CD4-positive, alpha-beta T cell treated with Interleukin-12 subunit alpha and Interleukin-12 subunit beta, for 1 hour (primary cell): ENCODE results near the gene GAPDHS.

Experiments used
- DNase-seq: peaks from one replicate; pipeline ENCODE4 v3.0.0-alpha.2; 2020

Gene GAPDHS

DNA sequence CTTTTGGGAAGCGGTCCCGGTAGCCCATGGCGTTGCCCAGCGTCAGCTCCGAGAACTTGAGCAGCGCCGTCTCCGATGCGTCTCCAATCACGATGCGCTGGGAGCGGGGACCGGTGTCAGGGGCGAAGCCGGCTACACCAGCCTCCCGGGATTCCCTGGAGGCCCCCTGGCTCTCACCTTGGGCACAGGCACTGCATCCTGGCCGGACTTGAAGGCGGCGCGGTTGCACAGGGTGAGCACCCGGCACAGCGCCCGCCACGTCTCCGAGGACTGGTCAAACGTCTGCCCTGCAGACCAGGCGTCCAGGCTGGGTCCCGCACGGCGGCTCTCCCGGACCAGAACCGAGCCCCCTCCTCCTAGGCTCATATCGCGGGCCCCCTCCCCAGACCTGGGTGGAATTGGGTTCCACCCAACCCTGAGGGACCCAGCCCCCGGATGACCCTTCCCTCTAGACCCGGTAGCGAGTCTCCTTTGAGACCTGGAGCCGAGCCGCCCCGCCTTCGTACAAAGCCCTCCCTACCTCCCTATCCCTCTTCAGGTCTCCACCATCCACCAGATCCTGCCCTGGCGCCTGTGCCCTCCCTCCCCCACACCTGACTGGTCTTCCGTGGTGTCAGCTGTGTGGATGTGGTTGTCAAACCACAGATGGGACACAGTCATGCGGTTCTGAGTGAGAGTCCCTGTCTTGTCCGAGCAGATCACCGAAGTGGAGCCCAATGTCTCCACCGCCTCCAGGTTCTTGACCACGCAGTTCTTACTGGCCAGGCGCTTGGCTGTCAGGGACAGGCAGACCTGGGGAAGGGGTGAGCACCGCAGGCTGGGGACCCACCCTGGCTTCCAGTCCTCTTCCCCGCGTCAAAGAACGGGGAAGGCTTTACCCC, 25.4 kb downstream of the GAPDHS start:
- no peak for DNase-seq

DNA sequence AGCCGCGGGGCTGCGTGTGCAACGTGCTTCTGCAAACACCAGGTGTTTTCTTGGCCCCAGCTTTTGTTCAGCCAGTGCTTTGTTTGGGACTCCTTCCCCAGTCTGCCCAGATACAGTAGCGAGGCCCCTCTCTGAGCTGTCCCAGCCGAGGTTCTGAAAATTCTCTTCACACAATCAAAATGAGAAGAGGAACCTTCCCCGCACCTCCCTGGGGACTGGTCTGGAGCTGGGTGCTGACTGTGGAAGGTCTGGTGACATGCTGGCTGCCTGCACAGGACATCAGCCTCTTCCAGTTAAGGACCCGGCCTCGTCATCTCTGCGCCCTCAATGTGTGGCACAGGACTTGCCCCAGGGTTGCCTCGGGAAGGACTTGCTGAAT, 26.0 kb downstream of the GAPDHS start:
- DNase-seq: no peak

DNA sequence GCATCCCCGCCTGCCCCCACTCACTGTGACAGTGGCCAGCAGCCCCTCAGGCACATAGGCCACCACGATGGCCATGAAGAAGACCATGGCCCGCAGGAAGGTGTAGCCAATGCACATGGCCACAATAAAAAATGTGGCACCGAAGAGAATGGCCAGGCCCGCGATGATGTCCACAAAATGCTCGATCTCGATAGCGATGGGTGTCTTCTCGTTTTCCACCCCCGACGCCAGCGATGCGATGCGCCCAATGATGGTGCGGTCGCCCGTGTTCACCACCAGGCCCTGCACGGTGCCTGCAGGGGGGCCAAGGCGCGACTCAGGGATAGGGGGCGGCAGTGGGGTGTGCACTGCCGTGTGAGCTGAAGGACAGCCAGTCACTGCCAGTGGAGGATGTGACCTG, 26.5 kb downstream of the GAPDHS start:
- no peak for DNase-seq

DNA sequence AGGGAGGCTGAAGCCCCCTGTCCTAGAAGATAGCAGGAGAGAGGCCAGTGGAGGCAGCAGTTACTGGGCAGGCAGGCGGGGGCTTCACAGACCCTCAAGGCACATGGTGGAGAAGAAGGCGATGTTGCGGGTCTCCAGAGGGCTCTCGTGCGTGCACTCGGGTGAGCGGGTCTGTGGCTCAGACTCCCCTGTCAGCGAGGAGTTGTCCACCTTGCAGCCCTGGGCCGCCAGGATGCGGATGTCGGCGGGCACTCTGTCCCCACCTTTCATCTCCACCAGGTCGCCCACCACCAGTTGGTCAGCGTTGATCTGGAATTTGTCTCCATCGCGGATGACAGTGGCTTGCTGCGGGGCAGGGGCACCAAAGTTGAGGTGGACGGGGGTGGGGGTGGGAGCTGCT, 27.0 kb downstream of the GAPDHS start:
- no peak for DNase-seq

DNA sequence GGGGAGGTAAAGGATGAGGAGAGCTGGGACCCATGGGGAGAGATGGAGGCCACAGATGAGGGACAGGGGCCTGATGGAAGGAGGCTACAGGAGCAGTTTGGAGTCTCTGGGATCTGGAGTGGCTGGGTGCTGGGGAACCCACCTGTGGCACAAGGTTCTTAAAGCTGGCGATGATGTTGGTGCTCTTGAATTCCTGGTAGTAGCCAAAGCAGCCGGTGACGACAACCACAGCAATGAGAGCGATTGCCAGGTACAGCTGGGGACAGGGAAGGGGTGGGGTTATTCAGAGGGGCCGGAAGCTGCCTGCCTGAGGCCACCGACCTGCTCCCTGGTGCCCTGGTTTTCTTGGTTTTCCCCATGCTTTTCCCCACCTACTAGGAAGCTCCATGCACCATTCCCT, 27.4 kb downstream of the GAPDHS start:
- DNase-seq: no peak

DNA sequence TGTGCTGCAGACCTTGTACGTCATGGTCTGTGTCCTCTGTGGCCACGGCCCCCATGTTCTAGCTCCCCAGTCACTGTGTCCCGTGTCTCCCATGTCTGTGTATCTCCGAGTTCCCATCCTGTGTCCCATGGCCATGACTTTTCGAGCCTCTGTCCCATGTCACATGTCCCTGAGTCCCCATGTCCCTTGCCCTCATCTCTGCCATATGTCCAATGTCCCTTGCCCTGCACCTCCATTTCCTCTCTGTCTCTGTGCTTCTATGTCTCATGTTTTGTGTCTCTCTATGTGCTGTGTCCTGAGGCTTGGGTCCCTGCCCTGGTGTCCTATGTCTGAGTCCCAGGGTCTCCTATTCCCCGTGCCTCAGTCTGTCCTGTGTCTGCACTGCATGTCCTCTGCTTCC, 28.2 kb downstream of the GAPDHS start:
- DNase-seq: no peak

DNA sequence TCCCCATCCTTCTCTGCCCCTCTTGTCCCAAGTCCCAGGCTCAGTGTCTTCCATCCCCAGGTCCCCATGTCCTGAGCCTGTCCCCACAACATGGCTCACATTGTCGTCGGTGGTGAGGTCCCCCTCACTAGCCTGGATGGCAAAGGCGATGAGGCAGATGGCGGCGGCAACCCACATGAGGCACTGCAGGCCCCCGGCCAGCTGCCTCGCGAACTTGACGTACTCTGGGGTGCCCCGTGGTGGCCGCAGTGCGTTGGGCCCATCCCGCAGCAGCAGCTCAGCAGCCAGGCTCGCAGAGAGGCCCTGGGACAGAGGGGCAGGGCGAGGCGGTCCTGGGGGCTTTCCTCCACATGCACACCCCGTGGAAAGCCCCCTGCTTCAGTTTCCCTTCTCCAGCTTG, 29.1 kb downstream of the GAPDHS start:
- no peak for DNase-seq

DNA sequence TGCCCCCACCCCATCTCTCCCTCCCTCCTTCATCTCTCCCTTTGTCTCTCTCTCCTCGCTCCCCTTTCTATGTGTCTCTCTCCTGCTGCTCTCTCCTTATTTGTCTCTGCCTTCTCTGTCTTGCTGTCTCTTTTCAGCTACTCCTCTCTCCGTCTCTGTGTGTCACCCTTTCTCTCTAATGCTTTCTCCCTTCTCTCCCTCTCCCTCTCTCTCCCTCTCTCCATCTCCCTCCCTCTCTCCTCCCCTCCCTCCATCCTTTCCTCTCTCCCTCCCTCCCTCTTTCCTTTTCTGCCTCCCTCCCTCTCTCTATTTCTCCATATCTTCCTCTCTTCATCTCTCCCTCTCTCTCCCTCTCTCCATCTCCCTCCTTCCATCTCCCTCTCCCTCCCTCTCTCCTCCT, 29.5 kb downstream of the GAPDHS start:
- DNase-seq: no peak

DNA sequence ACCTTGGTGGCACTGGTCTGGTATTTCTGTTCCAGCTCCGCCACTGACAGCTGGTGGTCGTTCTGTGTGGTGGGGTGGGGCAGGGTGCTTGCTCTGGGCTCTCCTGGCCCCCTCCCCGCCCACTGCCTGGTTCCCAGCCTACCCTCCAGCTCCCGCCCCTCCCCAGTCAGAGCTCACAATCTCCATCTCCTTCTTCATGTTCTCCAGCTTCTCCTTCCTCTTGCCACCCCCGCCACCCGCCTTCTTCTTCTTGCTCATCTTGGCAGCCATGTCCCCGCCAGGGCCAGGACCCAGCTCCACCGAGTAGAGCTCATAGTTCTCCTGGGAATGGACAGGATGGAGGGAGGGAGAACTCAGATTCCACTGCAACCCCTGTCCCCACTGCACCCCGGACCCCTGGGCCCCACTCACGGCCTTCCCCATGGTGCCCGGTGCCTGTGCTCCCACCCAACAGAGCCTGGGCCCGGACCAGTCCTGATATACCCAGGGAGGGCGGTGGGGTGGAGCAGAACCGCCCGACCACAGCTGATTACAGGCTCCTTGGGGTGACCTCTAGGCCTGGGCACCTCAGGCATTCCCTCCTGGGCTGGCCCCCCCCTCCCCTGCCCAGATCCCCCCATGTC, 30.1 kb downstream of the GAPDHS start, which contains the start of gene ATP4A:
ATP4A (minus strand) TSS at position 452 of the 623 bp plus-strand sequence; CDS start at position 423, 29 bp downstream.
- no peak for DNase-seq

DNA sequence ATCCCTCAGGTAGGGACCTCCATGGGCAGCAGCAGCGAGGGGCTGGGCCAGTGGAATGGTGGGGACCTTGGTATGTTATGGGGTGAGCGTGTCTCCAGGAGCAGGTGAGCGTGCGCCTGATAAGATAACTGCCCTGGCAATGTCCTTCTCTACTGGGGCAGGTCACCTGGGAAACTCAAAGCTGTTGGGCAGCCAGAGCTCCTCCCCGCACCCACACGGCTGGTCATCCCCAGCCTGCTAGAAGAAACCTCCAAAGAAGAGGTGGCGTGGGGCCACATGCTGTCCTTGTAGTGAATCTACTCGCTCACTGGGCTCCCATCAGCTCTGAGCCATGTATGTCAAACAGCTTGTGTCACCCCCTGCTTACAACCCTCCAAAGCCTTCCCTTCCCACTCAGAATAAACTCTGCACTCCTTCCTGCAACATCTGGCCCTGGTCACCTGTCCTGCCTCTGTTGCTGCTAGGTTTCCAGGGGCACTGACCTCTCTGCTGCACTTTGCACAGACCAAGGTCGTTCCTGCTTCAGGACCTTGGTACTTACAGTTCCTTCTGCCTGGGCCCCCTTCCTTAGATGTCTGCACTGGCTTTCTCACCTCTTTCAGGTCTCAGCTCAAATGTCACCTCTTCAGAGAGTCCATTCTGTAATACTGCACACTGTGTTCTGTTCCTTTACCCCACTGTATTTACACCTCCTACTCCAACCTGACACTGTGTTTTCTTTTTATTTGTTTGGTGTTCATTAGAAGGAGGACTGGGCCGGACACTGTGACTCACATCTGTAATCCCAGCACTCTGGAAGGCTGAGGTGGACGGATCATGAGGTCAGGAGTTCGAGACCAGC, 32.0 kb downstream of the GAPDHS start:
- DNase-seq: no peak

DNA sequence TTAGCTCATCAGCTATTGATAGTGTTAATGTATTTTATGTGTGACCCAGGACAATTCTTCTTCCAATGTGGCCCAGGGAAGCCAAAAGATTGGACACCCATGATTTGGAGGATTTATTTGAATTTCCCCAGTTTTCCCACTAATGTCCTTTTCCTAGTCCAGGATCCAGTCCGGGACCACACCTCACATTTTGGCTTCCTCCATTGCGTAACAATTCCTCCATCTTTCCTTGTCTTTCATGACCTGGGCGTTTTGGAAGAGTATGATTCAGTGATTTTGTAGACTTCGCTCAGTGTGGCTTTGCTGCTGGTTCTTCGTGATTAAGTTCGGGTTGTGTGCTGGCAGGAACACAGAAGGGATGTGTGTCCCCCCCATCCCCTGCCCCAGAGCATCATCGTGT, 33.5 kb downstream of the GAPDHS start:
- no peak for DNase-seq

DNA sequence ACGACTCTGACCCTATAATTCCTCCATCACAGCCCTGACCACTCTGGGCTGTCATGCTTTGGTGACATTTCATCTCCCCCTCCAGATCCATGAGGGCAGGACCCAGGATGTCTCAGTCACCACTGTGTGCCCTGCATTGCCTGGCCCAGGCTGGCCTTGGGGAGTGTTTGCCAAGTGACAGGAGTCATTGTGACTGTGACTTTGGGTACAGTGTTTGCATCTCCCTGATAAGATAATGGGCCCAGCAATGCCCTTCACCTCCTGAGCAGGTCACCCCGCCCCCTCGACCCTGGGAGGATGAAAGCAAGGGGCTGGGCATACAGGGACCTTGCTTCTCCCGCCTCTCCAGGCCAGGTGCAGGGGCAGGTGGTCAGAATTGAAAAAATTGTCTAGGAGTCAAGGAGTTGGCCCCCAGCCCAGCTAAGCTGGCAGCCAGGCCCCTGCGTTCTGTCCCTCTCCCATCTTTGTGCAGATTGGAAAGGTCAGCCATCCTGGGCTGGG, 36.1 kb downstream of the GAPDHS start:
- DNase-seq: no peak

DNA sequence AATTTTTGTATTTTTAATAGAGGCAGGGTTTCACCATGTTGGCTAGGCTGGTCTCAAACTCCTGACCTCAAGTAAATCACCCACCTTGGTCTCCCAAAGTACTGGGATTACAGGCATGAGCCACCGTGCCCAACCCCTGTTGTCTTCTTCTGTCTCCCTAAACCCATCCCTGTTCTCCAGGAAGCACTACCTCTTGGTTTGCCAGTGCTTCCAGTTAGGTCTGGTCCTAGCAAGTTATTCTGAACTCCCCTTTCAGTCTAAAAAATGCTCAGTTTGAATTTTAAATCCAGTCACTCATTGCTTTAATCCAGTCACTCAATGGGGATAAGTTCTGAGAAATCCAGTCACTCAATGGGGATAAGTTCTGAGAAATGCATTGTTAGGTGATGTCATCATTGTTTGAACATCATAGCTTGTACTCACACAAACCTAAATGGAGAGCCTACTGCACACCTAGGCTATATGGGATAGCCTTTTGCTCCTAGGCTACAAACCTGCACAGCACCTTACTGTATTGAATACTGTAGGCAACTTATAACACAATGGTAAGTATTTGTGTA, 38.2 kb downstream of the GAPDHS start:
- no peak for DNase-seq

DNA sequence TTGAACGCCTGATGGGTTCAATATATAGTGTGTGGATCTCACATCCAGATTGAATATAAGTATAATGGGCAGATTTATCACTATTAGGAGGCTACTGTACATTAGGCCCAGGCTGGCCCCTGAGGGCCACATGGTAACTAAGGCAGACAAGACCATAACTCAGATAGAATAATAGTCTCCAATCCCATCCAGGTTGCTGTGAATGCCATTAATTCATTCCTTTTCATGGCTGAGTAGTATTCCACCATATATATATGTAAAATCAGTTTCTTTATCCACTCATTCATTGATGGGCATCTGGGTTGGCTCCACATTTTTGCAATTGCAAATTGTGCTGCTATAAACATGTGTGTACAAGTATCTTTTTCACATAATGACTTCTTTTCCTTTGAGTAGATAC, 44.7 kb downstream of the GAPDHS start:
- no peak for DNase-seq

DNA sequence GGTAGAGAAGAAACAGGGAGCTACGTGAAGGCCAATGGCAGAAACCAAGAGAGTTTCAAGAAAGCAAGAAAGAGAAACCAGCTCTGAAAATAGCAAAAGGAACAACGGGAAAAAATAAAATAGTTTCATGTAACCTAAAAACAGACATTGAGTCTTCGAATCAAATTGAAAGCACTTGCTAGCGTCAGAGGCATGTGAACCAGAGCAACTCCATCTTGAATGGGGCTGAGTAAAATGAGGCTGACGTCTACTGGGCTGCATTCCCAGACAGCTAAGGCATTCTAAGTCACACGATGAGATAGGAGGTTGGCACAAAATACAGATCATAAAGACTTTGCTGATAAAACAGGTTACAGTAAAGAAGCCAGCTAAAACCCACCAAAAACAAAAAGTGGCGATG, 45.5 kb downstream of the GAPDHS start:
- no peak for DNase-seq

DNA sequence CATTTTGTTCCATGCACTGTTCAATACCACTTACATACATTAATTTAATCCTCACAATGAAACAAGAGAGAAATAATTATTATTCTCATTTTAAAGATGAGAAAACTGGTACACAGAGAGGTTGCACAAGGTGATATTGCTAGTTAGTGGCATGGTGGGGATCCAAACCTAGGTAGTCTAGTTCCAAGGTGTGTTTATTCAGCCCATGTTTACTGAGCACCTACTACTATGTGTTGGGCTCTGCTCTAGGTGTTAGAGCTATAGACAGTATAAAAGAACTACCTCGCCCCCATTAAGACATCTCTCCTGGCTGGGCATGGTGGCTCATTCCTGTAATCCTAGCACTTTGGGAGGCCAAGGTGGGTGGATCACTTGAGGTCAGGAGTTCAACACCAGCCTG, 49.5 kb downstream of the GAPDHS start:
- DNase-seq: no peak

DNA sequence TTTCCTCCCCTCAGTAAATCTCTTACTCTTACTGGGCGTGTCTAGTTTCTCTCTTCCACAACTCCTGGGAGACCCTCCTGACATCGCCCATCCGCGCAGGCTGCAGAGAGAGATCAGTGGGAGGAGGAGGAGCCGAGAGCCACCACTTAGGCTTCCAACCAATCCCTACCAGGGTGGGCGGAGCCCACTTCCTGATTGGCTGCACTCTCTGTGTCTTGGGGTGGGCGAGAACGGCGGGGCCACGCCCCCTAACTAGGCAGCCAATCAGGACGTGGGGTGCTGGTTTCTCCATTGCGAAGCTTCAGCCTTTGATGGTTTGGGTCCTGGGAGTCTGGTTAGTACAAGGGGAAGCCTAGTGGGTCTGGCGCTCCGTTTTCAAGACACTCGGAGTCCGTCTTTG, 52.6 kb downstream of the GAPDHS start, which contains the start of gene PMIS2:
PMIS2 (plus strand) TSS at position 326 of the 400 bp plus-strand sequence. CDS start 87 bp downstream, outside the sequence.
- peak; percentile 2 for DNase-seq

DNA sequence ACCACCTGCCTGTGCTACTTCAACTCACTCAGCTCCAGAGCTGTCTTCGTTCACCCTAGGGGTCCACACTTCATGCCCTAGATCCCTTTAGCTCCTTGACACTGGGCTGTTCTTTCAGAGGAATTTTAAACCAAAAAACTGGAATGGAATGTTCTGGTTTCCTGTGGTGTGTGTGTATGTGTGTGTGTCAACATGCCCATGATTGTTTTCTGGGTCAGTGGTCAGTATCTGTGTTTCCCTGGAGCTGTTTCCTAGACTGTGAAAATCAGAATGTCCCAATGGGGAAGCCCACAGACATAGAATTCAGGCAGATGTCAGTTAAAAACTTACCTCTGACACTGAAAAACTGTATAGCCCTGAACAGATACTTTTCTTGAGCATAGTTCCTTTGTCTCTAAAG, 54.1 kb downstream of the GAPDHS start:
- no peak for DNase-seq

DNA sequence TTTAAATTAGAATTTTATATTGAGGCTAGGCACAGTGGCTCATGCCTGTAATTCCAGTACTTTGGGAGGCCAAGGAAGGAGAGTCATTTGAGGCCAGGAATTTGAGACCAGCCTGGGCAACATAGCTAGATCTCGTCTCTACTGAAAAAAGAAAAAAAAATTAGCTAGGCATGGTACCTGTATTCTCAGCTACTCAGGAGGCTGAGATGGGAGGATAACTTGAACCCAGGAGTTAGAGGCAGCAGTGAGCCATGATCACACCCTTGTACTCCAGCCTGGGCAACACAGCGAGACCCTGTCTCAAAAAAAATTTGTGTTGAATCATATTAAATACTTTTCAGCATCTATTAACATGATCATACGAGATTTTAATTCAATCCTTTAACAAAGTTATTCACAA, 57.6 kb downstream of the GAPDHS start:
- no peak for DNase-seq

DNA sequence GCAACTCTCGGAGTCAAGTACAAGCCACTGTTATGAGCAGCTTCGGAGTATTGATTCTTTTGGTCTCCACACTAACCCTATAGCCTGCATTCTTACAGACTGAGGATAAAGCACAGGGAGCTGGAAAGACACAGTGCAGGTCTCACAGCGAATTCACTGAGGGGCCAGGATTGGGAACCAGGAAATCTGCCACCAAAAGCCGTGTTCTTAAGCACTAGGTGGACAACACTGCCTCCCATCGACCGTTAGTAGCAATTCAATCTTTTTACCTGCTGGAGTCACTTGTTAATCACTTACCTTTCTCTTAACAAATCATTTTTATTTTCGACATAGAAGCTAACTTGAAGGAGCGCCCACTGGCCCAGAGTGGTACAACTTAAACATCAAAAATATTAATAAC, 59.0 kb downstream of the GAPDHS start:
- DNase-seq: peak; percentile 45
